HG02885 (cell line): ENCODE measurements around the gene ADAM17.
A peak's percentile ranks its signal among the peaks of the same experiment; 100 is the strongest.
"Not testable (repeated sequence)": the region's sequence is repeated elsewhere in the genome, so short reads cannot be mapped to it uniquely, and the experiment has no call there.

Experiments used
- ATAC-seq: cut with Tn5 transposase; IDR thresholded peaks from one replicate; pipeline ENCODE4 v1.9.1; 2021; ENCODE audit warnings: mild to moderate bottlenecking; ENCODE audit not compliant: unreplicated experiment, poor library complexity

The ADAM17 gene

DNA sequence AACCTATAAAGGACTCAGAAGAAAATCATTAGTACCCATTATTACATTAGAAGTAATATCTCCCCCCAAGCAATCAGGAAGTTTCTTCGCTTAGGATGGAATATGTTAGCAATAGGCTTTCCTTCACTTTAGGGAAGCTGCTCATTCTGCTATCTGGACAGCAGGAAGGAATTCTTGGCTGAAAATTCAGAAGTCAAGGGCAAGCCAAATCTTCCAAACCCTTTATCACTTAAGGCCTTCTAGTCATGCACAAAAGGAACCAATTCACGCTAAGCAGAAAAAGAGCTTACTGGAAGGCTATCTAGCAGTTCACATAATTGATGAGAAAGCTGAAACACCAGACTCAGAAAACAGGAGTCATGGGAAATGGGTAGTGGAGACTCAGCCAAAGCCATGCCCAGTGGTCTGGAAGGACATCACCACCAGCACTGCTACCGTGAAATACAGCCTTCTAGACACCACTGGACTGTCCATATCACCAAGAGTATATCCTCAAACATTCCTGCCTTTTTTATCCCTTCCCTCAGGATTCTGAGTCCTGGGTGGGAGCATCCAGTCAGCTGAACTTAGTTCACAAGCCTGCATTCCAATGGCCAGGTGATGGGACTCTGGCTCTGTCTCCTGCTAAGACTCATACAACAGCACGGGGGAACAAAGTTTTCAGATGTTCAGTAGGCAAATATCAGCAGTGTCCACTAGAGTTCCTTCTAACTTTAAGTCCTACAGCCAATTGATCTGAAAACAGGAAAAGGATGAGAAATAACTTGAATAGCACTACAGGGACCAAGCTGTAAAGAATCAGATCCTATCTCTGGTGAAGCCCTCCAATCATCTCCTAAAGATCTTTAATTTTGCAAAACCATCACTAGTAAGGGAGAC lies 14.8 kb upstream of the ADAM17 start:
- ATAC-seq: no peak

DNA sequence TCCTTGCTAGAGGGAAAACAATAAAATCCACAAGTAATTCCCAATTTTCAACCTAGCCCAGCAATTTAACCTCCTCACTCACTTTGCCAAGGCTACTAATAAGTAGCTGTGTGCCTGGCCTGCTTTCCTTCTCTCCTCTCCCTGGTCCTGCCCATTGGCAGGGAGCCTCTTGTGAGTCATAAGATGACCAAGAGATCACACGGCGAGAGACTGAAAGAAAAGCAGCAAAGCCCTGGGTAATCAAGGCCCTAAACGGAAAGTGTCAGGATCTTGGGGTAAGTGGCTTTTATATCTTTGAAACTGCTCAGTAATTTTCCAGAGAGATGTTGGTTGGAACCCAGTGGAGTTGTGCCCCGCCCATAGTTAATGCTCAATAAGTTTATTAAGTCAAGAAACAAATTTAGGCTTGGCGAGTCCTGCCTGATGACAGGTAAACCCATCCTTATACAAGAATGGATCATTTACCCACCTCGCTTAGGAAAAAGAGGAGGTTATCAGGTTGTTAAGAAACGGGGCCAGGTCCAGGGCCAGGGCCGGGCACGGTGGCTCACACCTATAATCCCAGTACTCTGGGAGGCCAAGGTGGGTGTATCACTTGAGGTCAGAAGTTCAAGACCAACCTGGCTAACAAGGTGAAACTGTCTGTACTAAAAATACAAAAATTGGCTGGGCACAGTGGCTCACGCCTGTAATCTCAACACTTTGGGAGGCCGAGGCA lies 10.0 kb upstream of the ADAM17 start:
- ATAC-seq: no peak

DNA sequence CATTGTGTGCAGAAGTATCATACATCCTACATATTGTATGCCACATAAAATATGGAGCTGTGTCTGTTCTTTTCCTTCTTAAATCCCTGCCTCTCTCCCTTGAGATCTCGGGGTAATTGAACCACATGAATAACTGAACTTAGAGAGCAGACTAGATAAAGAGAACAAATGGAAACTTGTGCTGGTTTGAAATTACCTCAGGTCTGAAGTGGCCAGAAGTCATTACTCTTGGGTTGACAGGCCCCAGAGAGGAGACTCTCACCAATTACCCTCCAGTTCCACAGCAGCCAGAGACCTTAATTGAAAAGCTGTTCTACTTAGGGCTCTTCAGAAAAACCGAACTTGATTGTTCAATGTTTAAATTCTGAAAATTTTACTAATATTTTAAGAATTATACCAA lies 5.0 kb upstream of the ADAM17 start:
- ATAC-seq: no peak

DNA sequence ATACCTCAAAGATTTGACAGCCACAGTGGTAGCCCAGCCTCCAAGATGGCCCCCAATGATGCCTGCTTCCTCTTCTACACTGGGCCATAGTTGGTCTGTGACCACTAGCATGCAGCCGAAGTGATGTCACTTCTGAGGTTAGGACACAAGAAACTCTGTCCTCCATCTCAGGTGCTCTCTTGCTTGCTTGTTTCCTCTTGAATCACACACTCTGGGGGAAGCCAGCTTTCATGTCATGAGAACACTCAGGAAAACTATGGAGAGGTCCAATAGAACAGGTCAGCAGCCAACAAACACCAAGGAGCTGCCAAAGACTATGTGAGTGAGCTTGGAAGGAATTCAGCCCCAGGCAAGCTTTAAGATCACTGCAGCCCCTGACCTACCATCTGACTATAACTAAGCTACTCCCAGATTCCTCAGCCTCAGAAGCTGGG lies 3.3 kb upstream of the ADAM17 start:
- ATAC-seq: no peak

DNA sequence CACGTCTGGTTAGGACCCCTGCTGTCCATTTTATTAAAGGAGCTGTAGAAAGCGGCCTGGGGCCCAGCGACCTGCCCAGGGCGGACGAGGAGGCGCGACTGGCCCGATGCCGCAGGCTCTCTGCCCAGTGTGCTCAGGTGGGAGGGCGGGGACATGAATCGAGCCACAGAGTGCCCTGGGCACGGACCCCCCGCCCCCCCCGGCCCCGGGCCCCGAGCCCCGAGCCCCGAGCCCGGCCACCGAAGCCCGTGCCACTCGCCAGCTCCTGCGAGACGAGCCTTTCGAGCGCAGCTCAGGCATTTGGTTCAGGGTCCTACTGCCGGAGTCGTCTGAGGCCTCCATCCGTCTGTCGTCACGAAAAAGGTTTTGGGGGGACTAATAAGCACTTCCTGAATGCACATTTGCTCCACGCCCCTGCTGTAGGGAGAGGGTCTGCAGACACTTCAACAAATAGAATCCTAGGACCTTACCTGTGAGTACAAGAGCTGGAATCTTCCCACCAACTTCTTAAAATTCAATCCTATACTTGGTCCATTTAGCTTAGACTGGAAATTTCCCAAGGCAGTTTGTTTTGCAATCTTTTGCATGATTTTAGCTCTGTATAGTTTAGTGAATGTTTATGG lies 602 bp upstream of the ADAM17 start:
- peak; percentile 26 for ATAC-seq

DNA sequence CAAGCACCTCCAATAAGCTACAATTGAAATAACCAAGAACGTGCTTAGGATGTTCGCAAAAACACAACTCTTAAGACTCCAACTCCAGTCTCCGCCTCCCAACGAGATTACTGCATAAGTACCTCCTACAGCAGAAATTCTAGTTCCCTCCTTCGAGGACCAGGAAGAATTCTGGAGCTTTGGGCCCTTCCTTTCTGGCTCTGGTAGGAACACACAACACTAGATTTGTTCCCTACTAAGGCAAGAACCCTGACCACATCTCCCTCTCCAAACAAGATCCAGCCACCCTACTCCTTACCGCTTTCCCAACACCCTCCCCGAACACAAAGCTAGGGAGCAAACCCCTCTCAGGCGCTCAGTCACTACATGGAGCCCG lies 721 bp downstream of the ADAM17 start:
- ATAC-seq: no peak

DNA sequence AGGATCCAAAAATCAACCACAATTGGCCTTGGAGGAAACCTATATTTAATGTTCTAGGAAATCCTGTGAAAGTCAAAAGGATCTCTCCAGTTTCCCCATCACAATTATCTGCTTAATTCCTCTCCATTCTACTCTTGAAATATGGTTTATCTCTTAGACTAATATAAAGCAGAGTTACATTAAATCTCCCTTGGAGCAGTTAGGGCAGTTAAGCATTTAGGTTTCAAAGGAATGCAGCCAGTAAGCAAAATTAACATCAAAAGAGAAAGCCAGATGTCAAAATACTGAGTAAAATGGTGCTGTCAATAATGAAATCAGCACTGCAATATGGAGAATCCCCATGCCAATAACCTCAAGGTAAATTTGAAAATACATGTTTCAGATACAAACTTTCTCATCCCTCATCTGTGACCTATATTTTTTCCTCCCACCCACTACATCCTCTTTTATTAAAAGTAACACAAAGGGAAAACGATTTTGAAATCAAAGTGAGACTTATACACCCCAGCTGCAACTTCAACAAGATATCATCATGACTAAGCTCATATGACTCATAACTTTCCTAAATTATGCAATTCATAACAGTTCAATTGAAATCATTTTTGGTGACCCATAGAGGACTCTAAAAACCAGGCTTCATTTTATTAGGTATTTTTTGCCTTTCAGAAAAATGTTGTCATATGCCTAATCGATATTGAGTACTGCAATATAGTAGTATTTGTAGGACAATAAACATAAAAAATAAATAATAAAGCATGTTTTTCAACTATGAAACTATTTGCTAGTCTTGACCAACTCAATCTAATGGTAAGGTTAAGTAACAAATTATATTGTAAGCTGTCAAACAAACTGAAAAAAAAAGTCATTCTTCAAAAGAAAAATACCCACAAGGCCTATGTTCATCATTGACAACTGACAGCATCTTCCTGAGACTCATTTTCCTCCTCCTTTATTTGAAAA lies 3.1 kb downstream of the ADAM17 start:
- no peak for ATAC-seq

DNA sequence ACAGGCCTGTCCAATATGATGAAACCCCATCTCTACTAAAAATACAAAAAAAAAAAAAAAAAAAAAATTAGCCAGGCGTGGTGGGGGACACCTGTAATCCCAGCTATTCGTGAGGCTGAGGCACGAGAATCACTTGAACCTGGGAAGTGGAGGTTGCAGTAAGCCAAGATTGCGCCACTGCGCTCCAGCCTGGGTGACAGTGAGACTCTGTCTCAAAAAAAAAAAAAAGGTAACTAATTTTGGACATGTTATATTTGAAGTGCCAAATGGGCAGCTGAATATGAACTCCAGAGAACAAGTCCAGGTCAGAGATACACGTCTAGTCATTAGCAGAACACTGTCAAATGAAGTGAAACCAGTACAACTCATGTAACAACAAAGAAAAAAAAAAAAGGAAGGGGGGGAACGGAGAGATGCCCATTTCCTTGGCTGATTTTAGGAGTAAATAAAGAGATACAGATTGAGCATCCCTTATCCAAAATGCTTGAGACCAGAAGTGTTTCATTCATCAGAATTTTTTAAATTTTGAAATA lies 4.7 kb downstream of the ADAM17 start:
- not testable (repeated sequence) for ATAC-seq

DNA sequence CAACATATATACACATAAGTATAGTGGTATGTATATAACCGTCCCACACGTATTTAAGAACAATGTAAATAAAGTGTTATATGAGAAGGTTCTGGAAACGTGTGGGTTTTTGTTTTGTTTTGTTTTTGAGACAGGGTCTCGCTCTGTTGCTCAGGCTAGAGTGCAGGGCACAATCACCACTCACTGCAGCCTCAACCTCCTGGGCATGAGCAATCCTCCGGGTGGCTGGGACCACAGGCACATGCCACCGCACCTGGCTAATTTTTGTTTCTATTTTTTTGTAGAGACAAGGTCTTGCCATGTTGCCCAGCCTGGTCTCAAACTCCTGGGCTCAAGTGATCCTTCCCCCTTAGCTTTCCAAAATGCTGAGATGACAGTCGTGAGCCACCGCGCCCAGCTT lies 6.2 kb downstream of the ADAM17 start:
- ATAC-seq: no peak

DNA sequence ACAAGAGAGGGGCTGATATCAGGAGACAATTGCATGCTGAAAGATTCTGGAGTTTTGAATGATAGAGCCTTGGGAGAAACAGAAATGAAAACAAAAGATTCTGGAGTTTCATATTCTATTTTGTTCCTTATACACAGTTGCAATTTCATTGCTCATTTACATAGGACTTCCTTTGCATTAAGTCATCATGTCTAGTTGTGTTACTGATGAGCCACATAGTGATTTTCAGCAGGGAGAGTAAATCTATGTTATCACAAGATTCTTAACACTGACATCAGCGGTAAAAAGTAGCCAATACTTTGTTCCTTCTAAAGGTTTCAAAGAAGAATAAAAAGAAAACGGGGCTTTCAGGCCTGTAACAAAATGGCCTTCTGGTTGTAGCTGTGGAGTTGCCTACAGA lies 7.1 kb downstream of the ADAM17 start:
- peak; percentile 58 for ATAC-seq

DNA sequence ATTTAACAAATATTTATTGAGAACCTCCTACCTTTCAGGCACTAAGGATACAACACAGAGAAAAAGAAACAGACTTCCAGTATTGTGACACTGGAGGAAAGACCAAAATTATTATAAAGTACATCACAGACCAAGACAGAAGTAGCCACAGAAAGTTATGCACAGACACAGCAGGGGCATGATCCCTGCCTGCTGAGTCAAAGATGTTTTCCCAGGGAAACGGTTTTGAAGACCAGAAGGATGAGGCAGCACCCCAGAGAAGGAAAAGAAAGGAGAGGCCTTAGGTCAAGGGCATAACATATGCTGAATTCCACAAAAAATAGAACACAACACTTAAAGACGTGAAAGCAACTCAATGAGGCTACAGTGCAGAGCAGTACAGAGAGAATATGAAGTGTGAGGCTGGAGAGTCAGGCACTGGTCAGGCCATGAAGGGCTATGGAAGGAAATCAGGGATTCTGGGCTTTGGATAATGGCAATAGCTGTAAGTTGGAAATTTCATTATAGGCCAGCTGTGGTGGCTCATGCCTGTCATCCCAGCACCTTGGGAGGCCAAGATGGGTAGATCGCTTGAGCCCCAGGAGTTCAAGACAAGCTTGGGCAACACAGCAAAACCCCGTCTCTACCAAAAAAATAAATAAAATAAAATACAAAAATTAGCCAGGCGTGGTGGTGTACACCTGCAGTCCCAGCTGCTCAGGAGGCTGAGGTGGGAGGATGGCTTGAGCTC lies 8.2 kb downstream of the ADAM17 start:
- ATAC-seq: no peak

DNA sequence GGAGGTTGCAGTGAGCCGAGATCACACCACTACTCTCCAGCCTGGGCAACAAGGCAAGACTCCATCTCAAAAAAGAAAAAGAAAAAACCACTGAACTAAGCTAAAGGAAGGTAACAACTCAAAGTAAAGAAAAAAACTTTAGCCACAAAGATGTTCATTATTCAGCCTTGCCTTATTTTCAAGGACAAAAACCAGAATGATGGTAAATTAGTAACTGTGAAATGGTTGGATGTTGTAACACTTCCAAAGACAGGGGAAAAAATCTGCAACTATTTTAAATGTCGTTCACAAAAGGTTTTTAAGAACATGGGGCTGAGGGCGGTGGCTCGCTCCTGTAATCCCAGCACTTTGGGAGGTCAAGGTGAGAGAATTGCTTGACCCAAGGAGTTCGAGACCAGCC lies 10.1 kb downstream of the ADAM17 start:
- no peak for ATAC-seq

DNA sequence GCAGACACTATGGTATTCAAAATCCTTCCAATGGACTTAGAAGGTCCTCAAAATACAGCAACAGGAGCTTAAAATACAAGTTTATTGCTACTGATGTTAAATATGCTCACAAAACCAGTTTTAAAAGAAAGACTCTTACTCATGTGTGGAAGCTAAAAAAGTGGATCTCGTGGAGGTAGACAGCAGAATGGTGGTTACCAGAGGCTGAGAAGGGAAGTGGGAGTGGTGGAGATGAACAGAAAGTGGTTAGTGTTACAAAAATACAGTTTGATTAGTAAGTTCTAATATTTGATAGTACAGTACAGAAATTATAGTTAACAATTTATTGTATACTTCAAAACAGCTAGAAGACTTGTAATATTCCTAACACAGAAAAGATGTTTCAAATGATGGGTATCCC lies 12.1 kb downstream of the ADAM17 start:
- no peak for ATAC-seq

DNA sequence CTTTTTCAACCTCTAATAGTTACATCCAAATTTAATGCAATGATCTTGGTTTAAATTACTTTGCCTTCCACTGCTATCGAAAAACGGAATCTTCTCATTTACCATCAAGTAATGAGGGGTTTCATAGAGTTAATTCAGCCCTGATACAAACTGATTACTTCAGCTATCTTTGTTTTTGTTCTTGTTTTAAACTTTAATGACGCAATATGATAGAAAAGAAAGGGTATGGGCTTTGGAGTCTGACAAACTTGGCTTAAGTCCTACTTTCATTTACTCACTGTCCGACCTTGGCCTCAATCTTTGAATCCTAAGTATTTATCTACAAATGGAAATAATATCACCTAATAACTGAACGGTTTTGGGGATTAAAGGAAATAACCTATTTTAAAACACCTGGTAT lies 16.1 kb downstream of the ADAM17 start:
- ATAC-seq: no peak

DNA sequence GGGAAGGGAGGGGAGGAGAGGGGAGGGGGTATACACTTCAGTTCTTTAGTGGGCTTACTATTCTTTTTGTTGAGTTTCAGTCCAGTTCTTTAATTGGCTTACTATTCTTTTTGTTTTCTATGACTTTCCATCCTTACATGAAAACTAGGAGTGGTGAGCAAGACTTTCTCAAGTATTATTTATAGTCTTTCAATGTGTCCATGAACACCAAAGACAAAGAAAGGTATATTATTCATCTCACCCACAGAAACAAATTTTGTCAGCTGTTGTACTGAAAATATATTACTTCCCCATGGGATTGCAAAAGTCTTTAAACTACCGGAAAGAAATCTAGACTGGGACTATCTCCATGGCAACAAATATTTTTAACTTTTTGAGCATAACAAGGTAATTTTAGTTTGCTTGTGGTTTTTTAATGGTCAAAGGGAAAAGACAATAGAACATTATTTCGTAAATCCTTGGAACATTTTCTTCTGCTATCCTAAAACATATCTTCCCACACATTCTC lies 17.6 kb downstream of the ADAM17 start:
- no peak for ATAC-seq

DNA sequence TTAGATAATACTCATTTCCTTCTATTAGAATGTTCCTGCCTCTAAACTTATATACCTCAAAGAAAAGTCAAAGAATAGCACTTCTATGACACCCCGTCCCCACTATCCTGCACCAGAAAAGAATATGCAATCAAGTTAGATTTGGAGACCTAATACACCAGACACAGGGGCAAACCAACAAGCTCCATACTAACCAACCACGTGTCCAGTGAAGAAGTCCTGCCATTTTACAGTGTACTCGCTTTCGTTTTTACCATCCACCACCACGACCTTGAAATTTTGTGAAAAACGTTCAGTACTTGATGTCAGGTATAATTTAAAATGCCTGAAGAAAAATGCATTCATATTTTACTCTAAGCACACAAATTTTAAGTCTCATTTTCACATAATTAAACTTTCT lies 19.1 kb downstream of the ADAM17 start:
- no peak for ATAC-seq

DNA sequence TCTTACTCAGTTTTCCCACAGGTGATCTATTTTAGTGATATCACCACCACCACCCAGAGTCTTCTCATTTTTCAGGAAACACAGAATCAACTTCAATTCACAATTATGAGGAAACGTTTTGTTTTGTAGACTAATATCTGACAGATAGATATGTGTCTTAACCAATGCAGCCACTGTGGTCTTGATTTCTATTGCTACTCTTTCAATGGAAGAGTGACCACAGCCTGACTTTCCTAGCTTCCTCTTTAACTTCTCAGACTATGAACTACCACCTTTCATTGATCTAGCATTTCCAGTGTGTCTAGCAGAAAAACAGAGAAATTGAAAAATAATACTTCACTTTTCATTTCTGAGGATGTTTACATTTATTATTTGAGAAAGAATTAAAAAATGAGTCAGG lies 20.5 kb downstream of the ADAM17 start:
- ATAC-seq: no peak

DNA sequence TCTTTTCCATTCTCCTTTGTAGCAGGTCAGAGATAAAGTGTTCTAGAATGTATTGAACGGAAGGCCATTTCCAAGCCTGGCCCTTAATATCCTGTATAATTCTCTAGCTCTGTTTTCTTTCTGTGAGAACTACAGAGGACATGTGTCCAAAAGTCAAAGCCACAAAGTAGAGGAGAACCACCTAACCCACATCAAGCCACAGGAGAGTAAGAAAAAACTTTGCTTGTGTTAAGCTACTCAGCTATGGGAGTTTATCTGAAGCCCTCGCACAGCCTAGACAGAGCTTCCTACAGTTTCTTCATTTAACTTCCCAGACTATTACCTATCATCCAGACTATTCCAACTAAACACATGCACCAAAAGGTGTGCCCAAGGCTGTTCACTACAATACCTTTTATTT lies 22.0 kb downstream of the ADAM17 start:
- no peak for ATAC-seq

DNA sequence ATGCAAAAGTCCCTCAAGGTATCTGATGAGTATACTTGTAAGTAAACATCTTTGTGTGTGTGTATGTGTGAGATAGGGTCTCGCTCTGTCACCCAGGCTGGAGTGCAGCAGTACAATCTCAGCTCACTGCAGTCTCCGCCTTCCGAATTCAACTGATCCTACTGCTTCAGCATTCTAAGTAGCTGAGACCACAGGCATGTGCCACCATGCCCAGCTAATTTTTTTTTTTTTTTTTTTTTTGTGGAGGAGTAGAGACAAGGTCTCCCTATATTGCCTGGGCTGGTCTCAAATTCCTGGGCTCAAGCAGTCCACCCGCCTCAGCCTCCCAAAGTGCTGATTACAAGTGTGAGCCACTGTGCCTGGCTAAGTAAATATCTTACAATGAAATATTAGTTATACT lies 23.2 kb downstream of the ADAM17 start:
- no peak for ATAC-seq
